Activated CD8-positive, alpha-beta T cell treated with anti-CD3 and anti-CD28 coated beads for 36 hours (primary cell): ENCODE measurements around the gene PKIG. TPM values are rescaled to one million over a fixed set of nuclear protein-coding genes. Genes with fewer than 3 reads are reported as not detected.

Experiments
- ATAC-seq: fragments of 200-7000 bp; cut with Tn5 transposase; one replicate; pipeline ENCODE4 v1.10.0; 2021; ENCODE audit warnings: mild to moderate bottlenecking, moderate library complexity
- CTCF ChIA-PET: fragments of 350-600 bp; sonication (Branson Sonifier 250); formaldehyde crosslinking; loops from one replicate; lab custom pipeline; 2021; ENCODE audit warnings: antibody characterized with exemption; lab: Charles Lee
- POLR2A ChIA-PET: fragments of 350-600 bp; sonication (Branson Sonifier 250); formaldehyde crosslinking; loops from one replicate; lab custom pipeline; 2021; ENCODE audit warnings: antibody characterized with exemption; lab: Charles Lee
- DNase-seq: peaks from one replicate; pipeline ENCODE4 v3.0.0-alpha.2; 2020
- H3K27ac Mint-ChIP-seq: one replicate; pipeline ENCODE4 v1.8.0; 2021; ENCODE audit warnings: mild to moderate bottlenecking, mixed read lengths
- H3K27me3 Mint-ChIP-seq: one replicate; pipeline ENCODE4 v1.8.0; 2021; ENCODE audit warnings: mixed read lengths
- H3K36me3 Mint-ChIP-seq: one replicate; pipeline ENCODE4 v1.8.0; 2021; ENCODE audit warnings: low read depth, mixed read lengths
- H3K4me1 Mint-ChIP-seq: one replicate; pipeline ENCODE4 v1.8.0; 2021; ENCODE audit warnings: low read depth, mixed read lengths
- H3K4me3 Mint-ChIP-seq: one replicate; pipeline ENCODE4 v1.8.0; 2021; ENCODE audit warnings: mild to moderate bottlenecking, moderate library complexity, mixed read lengths
- H3K9me3 Mint-ChIP-seq: one replicate; pipeline ENCODE4 v1.8.0; 2021; ENCODE audit warnings: mixed read lengths
- CTCF ChIP-seq: fragments of 200-600 bp; IDR thresholded peaks from one replicate; pipeline ENCODE4 v1.8.0; 2022; ENCODE audit warnings: antibody characterized with exemption, mild to moderate bottlenecking
- intact Hi-C: fragments of 100-400 bp; cut with micrococcal nuclease; formaldehyde crosslinking; loops from one replicate; pipeline ENCODE4 v1.10.0; 2022
- total RNA-seq, 2 experiments: library from RNA; stranded (reverse); gene quantifications; one replicate each; pipeline ENCODE4 v1.2.3, GENCODE V29; 2021

PKIG gene
- total RNA-seq, 2 experiments from 2014 or later = 4.8 TPM

- intact Hi-C loops = no loop called here
- DNase-seq = no peak
- ATAC-seq = no peak
- no peak overlapping the region for H3K4me3 Mint-ChIP-seq
- ChIA-PET POLR2A (no interaction called here), CTCF (interaction anchor here (1.7 kb wide), 1 partner anchor 13 kb away, joined by 3 read pairs; no protein-coding TSS in a partner anchor)
- H3K9me3 Mint-ChIP-seq = no peaks in the 10 kb centered on the region
- TF ChIP-seq CTCF = no peak
- no peak overlapping the region for H3K27ac Mint-ChIP-seq
- no peaks in the 10 kb centered on the region for H3K36me3 Mint-ChIP-seq
- peaks cover 2% of the 10 kb centered on the region for H3K4me1 Mint-ChIP-seq
- H3K27me3 Mint-ChIP-seq = no peaks in the 10 kb centered on the region
Observed at GRCh38 chr20:44566018-44566417, 16.4 kb upstream of the PKIG start.

GRCh38 chr20:44566811-44567210, 15.6 kb upstream of the PKIG start:
- DNase-seq (no peak), ATAC-seq (no peak)
- H3K4me1 Mint-ChIP-seq = peaks cover 4% of the 10 kb centered on the region
- H3K9me3 Mint-ChIP-seq = no peaks in the 10 kb centered on the region
- H3K4me3 Mint-ChIP-seq = no peak overlapping the region
- H3K27me3 Mint-ChIP-seq = no peaks in the 10 kb centered on the region
- ChIA-PET POLR2A (no interaction called here), CTCF (interaction anchor here (1.1 to 1.7 kb wide), 3 partner anchors 9 to 19 kb away, joined by 3 to 4 read pairs (median 3); no protein-coding TSS in a partner anchor)
- TF ChIP-seq CTCF = no peak
- H3K27ac Mint-ChIP-seq = no peak overlapping the region
- intact Hi-C loops = no loop called here
- H3K36me3 Mint-ChIP-seq = no peaks in the 10 kb centered on the region

GRCh38 chr20:44570367-44570766, 12.0 kb upstream of the PKIG start:
- H3K4me1 Mint-ChIP-seq = peaks cover 4% of the 10 kb centered on the region
- DNase-seq (no peak), ATAC-seq (no peak)
- POLR2A ChIA-PET = no interaction called here
- no peak overlapping the region for H3K4me3 Mint-ChIP-seq
- H3K36me3 Mint-ChIP-seq = no peaks in the 10 kb centered on the region
- intact Hi-C loops = no loop called here
- H3K9me3 Mint-ChIP-seq = no peaks in the 10 kb centered on the region
- no peak overlapping the region for H3K27ac Mint-ChIP-seq
- TF ChIP-seq CTCF = no peak
- CTCF ChIA-PET = no interaction called here
- no peaks in the 10 kb centered on the region for H3K27me3 Mint-ChIP-seq

GRCh38 chr20:44571362-44571988, 10.9 kb upstream of the PKIG start:
- ATAC-seq = no peak
- no peak for DNase-seq
- ChIA-PET POLR2A (no interaction called here), CTCF (no interaction called here)
- intact Hi-C loops = no loop called here
- Mint-ChIP-seq H3K36me3 (no peaks in the 10 kb centered on the region), H3K4me3 (no peak overlapping the region), H3K27me3 (no peaks in the 10 kb centered on the region), H3K27ac (no peak overlapping the region), H3K4me1 (peaks cover 8% of the 10 kb centered on the region), H3K9me3 (no peaks in the 10 kb centered on the region)
- no peak for TF ChIP-seq CTCF

- H3K27ac Mint-ChIP-seq = no peak overlapping the region
- TF ChIP-seq CTCF = no peak
- H3K27me3 Mint-ChIP-seq = no peaks in the 10 kb centered on the region
- DNase-seq (no peak), ATAC-seq (no peak)
- POLR2A ChIA-PET = interaction anchor here (0.5 to 0.6 kb wide), 2 partner anchors 10 to 788 kb away, joined by 3 read pairs; no protein-coding TSS in a partner anchor
- CTCF ChIA-PET = no interaction called here
- intact Hi-C loops = no loop called here
- no peaks in the 10 kb centered on the region for H3K9me3 Mint-ChIP-seq
- no peaks in the 10 kb centered on the region for H3K36me3 Mint-ChIP-seq
- H3K4me3 Mint-ChIP-seq = no peak overlapping the region
- H3K4me1 Mint-ChIP-seq = peaks cover 16% of the 10 kb centered on the region
Observed at GRCh38 chr20:44572551-44573500, 9.6 kb upstream of the PKIG start.
